ENCODE results near the gene CNGA3. TPM values are rescaled to one million over a fixed set of nuclear protein-coding genes. Genes with fewer than 3 reads are reported as not detected.

Gene CNGA3
- total RNA-seq, 1 donor from 2014 or later: 0.21 TPM

GRCh38 chr2:98444436-98445176 is 98.3 kb downstream of the CNGA3 start, which contains the start of gene INPP4A:
INPP4A (plus strand) TSS chr2:98444858; CDS start chr2:98520049, 75,191 bp downstream.
- Histone ChIP-seq H3K4me3 (ENCODE audit: low read depth, low read length) (peak within 1 kb of the TSS; percentile 73), H3K36me3 (ENCODE audit: control insufficient read depth, insufficient read depth, low read length) (no peaks in the 10 kb centered on the region), H3K27me3 (ENCODE audit: control insufficient read depth, insufficient read depth, low read length) (no peaks in the 10 kb centered on the region)
- no peak for TF ChIP-seq CTCF (IDR thresholded peaks at IDR 0.05; ENCODE audit: insufficient read depth, low read length, poor library complexity, severe bottlenecking)
- no peak for DNase-seq (ENCODE audit: low read depth)

- Histone ChIP-seq H3K36me3 (ENCODE audit: control insufficient read depth, insufficient read depth, low read length) (no peaks in the 10 kb centered on the region), H3K27me3 (ENCODE audit: control insufficient read depth, insufficient read depth, low read length) (no peaks in the 10 kb centered on the region), H3K4me3 (ENCODE audit: low read depth, low read length) (peak overlapping the region; percentile 73)
- TF ChIP-seq CTCF (IDR thresholded peaks at IDR 0.05; ENCODE audit: insufficient read depth, low read length, poor library complexity, severe bottlenecking): no peak
- DNase-seq (ENCODE audit: low read depth): no peak
Observed at GRCh38 chr2:98445177-98445682, 99.0 kb downstream of the CNGA3 start.

GRCh38 chr2:98445683-98446581 is 99.7 kb downstream of the CNGA3 start:
- no peaks in the 10 kb centered on the region for H3K36me3 ChIP-seq (ENCODE audit: control insufficient read depth, insufficient read depth, low read length)
- DNase-seq (ENCODE audit: low read depth): no peak
- H3K4me3 ChIP-seq (ENCODE audit: low read depth, low read length): peak overlapping the region; percentile 73
- no peak for TF ChIP-seq CTCF (IDR thresholded peaks at IDR 0.05; ENCODE audit: insufficient read depth, low read length, poor library complexity, severe bottlenecking)
- H3K27me3 ChIP-seq (ENCODE audit: control insufficient read depth, insufficient read depth, low read length): no peaks in the 10 kb centered on the region

- H3K36me3 ChIP-seq (ENCODE audit: control insufficient read depth, insufficient read depth, low read length): no peaks in the 10 kb centered on the region
- TF ChIP-seq CTCF (IDR thresholded peaks at IDR 0.05; ENCODE audit: insufficient read depth, low read length, poor library complexity, severe bottlenecking): no peak
- DNase-seq (ENCODE audit: low read depth): no peak
- no peak overlapping the region for H3K4me3 ChIP-seq (ENCODE audit: low read depth, low read length)
- H3K27me3 ChIP-seq (ENCODE audit: control insufficient read depth, insufficient read depth, low read length): no peaks in the 10 kb centered on the region
Observed at GRCh38 chr2:98446850-98447249, 100.6 kb downstream of the CNGA3 start.

Other genes starting within 250 kb of the CNGA3 start
- 18.0 and 23.1 TPM in 2 replicates for gene INPP4A, start 98.4 kb downstream of the CNGA3 start, total RNA-seq